ENCODE measurements around the gene ZNF277.

ZNF277 gene

DNA sequence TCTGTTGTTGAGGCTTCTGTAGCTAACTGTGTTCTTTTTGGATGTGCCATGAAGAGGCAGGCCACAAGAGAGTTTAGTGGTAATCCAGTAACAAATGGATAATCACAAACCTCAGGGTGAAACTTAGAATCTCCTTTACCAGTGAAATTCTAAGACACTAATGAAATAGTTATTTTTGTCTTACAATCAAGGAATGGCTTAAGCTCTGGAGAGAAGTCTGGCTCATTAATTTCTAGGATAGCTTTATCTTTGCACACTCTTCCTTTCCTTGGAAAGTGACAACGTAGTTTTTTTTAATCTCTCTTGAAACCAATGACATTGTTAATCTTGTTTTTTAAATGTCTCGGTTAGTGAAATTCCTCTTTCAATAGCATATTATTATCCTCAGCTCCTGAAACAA is 150.1 kb downstream of the ZNF277 start:
- H3K9ac ChIP-seq (ENCODE audit: low read length), result no peak overlapping the region
- H3K36me3 ChIP-seq (ENCODE audit: low read length), result no peaks in the 10 kb centered on the region
- no peak overlapping the region for H3K4me2 ChIP-seq (ENCODE audit: low read depth, low read length, poor library complexity, severe bottlenecking)
- H3K27me3 ChIP-seq (ENCODE audit: low read length), result no peaks in the 10 kb centered on the region
- no peak overlapping the region for H2AFZ ChIP-seq (ENCODE audit: low read depth, low read length, severe bottlenecking)
- H3K27ac ChIP-seq (ENCODE audit: low read depth, low read length), result no peak overlapping the region
- H3F3A ChIP-seq (ENCODE audit: insufficient read depth), result no peaks in the 10 kb centered on the region
- H3K4me3 ChIP-seq (ENCODE audit: insufficient read depth, low read length, poor library complexity, severe bottlenecking), result no peak overlapping the region
- TF ChIP-seq EZH2phosphoT487 (conservative IDR thresholded peaks at IDR 0.05; ENCODE audit: low read length), result no peak
- TF ChIP-seq, protein P1, sequence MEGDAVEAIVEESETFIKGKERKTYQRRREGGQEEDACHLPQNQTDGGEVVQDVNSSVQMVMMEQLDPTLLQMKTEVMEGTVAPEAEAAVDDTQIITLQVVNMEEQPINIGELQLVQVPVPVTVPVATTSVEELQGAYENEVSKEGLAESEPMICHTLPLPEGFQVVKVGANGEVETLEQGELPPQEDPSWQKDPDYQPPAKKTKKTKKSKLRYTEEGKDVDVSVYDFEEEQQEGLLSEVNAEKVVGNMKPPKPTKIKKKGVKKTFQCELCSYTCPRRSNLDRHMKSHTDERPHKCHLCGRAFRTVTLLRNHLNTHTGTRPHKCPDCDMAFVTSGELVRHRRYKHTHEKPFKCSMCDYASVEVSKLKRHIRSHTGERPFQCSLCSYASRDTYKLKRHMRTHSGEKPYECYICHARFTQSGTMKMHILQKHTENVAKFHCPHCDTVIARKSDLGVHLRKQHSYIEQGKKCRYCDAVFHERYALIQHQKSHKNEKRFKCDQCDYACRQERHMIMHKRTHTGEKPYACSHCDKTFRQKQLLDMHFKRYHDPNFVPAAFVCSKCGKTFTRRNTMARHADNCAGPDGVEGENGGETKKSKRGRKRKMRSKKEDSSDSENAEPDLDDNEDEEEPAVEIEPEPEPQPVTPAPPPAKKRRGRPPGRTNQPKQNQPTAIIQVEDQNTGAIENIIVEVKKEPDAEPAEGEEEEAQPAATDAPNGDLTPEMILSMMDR (IDR thresholded peaks at IDR 0.05; ENCODE audit: insufficient read depth, low read length, poor library complexity, severe bottlenecking), result no peak
- no peaks in the 10 kb centered on the region for H4K20me1 ChIP-seq (ENCODE audit: low read depth, low read length)
- no peaks in the 10 kb centered on the region for H3K9me2 ChIP-seq (replicated peaks; ENCODE audit: insufficient read depth, low read length)
- no peaks in the 10 kb centered on the region for H3K9me3 ChIP-seq (ENCODE audit: insufficient read depth, low read length)
- H3K79me2 ChIP-seq (ENCODE audit: insufficient read depth, low read length), result no peaks in the 10 kb centered on the region

DNA sequence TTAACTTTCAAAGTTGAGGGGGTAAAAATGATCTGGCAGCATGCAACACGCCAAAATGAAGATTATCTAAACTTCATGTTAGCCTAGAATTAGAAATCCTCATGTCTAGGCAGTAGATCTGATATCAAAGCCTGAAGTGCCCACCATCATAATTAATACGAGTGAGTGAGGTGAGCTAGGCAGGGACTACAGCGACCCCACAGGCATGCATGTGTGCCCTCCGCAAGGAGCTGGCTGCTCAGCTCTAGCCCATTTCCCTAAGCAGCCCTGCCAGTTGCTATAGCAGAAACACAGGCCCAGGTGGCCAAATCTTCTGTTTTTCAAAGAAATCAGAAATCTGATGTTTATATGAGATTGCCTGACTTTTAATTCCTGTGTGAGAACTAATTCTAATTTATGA is 150.6 kb downstream of the ZNF277 start:
- Histone ChIP-seq H3K79me2 (ENCODE audit: insufficient read depth, low read length) (no peaks in the 10 kb centered on the region), H3K36me3 (ENCODE audit: low read length) (no peaks in the 10 kb centered on the region), H3K4me2 (ENCODE audit: low read depth, low read length, poor library complexity, severe bottlenecking) (no peak overlapping the region), H3F3A (ENCODE audit: insufficient read depth) (no peaks in the 10 kb centered on the region), H2AFZ (ENCODE audit: low read depth, low read length, severe bottlenecking) (no peak overlapping the region), H3K27ac (ENCODE audit: low read depth, low read length) (no peak overlapping the region), H4K20me1 (ENCODE audit: low read depth, low read length) (no peaks in the 10 kb centered on the region), H3K27me3 (ENCODE audit: low read length) (no peaks in the 10 kb centered on the region), H3K4me3 (ENCODE audit: insufficient read depth, low read length, poor library complexity, severe bottlenecking) (no peak overlapping the region), H3K9ac (ENCODE audit: low read length) (no peak overlapping the region), H3K9me2 (replicated peaks; ENCODE audit: insufficient read depth, low read length) (no peaks in the 10 kb centered on the region), H3K9me3 (ENCODE audit: insufficient read depth, low read length) (no peaks in the 10 kb centered on the region)
- no peak for TF ChIP-seq EZH2phosphoT487 (conservative IDR thresholded peaks at IDR 0.05; ENCODE audit: low read length)
- TF ChIP-seq, protein P1 (IDR thresholded peaks at IDR 0.05; ENCODE audit: insufficient read depth, low read length, poor library complexity, severe bottlenecking), result no peak

DNA sequence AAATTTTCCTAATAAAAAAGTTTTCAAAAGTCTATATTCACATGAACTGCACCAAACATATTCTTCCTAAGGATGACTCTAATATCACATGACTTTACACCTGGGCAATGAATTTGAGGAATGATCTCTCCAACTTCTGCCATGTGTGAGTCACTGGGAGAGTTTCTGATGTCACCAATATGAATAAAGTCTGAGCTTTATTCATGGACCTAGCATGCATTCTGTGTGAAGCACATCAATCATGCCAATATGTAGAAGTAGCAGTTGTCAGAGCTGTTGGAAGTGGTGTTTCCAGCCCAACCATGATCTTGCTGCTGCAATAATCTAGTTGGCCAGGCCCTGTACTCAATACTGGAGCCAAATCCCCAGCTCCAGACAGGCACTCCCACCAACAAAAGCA is 152.0 kb downstream of the ZNF277 start:
- H3K4me2 ChIP-seq (ENCODE audit: low read depth, low read length, poor library complexity, severe bottlenecking), result no peak overlapping the region

More for the DNA sequence above, 152.0 kb downstream of the ZNF277 start:
- no peaks in the 10 kb centered on the region for H3K9me3 ChIP-seq (ENCODE audit: insufficient read depth, low read length)
- H2AFZ ChIP-seq (ENCODE audit: low read depth, low read length, severe bottlenecking), result no peak overlapping the region
- no peak overlapping the region for H3K9ac ChIP-seq (ENCODE audit: low read length)
- H4K20me1 ChIP-seq (ENCODE audit: low read depth, low read length), result no peaks in the 10 kb centered on the region
- no peak overlapping the region for H3K4me3 ChIP-seq (ENCODE audit: insufficient read depth, low read length, poor library complexity, severe bottlenecking)
- H3F3A ChIP-seq (ENCODE audit: insufficient read depth), result no peaks in the 10 kb centered on the region
- H3K9me2 ChIP-seq (replicated peaks; ENCODE audit: insufficient read depth, low read length), result no peaks in the 10 kb centered on the region
- TF ChIP-seq, protein P1 (IDR thresholded peaks at IDR 0.05; ENCODE audit: insufficient read depth, low read length, poor library complexity, severe bottlenecking), result no peak
- TF ChIP-seq EZH2phosphoT487 (conservative IDR thresholded peaks at IDR 0.05; ENCODE audit: low read length), result no peak
- no peaks in the 10 kb centered on the region for H3K27me3 ChIP-seq (ENCODE audit: low read length)
- H3K79me2 ChIP-seq (ENCODE audit: insufficient read depth, low read length), result no peaks in the 10 kb centered on the region
- H3K36me3 ChIP-seq (ENCODE audit: low read length), result no peaks in the 10 kb centered on the region
- no peak overlapping the region for H3K27ac ChIP-seq (ENCODE audit: low read depth, low read length)
